ENCODE measurements around the gene VPS51.

Gene VPS51

DNA sequence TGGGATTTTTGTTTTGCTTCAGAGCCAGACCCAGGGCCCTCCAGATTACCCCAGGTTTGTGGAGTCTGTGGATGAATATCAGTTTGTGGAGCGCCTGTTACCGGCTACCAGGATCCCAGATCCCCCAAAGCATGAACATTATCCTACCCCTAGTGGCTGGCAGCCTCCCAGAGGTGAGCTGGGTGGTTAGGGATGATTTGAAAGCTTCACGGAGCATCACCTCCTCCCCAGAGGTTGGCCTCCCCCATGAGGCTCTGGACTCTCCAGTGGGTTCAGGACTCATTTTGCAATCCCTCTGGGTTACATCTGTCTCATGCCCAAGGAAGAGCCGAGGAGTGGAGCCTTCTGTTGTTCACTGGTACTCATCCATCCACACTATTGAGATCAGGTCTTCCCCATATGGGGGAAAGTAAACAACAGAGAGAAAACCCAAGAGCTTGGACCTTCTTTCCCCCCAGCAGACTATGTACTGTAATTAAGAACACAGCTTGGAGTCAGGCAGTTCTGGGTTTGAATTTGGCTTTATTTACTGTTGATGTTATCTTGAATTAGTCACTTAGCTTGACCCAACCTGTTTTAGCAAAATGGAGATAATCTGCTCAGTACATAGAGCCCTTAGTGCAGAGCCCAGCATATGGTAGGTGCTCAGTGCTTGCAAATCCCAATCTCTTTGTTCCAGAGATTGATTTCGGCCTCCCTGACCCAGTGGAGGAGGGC lies 28.6 kb downstream of the VPS51 start:
- no peaks in the 10 kb centered on the region for H3K27me3 ChIP-seq (ENCODE audit: control insufficient read depth, insufficient read depth, low read length)
- no peak overlapping the region for H3K27ac ChIP-seq
- no peak overlapping the region for H3K9ac ChIP-seq
- peaks cover 3% of the 10 kb centered on the region for H3K4me1 ChIP-seq
- peaks cover 9% of the 10 kb centered on the region for H3K79me2 ChIP-seq
- H3K36me3 ChIP-seq (ENCODE audit: control insufficient read depth, insufficient read depth, low read length): no peaks in the 10 kb centered on the region
- H3K4me3 ChIP-seq (ENCODE audit: low read depth, low read length): no peak overlapping the region
- no peak overlapping the region for H2AFZ ChIP-seq
- H3K4me2 ChIP-seq (ENCODE audit: low read length): no peak overlapping the region
- H3K9me3 ChIP-seq (ENCODE audit: control insufficient read depth, low read length): no peaks in the 10 kb centered on the region
- TF ChIP-seq, protein P1, sequence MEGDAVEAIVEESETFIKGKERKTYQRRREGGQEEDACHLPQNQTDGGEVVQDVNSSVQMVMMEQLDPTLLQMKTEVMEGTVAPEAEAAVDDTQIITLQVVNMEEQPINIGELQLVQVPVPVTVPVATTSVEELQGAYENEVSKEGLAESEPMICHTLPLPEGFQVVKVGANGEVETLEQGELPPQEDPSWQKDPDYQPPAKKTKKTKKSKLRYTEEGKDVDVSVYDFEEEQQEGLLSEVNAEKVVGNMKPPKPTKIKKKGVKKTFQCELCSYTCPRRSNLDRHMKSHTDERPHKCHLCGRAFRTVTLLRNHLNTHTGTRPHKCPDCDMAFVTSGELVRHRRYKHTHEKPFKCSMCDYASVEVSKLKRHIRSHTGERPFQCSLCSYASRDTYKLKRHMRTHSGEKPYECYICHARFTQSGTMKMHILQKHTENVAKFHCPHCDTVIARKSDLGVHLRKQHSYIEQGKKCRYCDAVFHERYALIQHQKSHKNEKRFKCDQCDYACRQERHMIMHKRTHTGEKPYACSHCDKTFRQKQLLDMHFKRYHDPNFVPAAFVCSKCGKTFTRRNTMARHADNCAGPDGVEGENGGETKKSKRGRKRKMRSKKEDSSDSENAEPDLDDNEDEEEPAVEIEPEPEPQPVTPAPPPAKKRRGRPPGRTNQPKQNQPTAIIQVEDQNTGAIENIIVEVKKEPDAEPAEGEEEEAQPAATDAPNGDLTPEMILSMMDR (IDR thresholded peaks at IDR 0.05): no peak

DNA sequence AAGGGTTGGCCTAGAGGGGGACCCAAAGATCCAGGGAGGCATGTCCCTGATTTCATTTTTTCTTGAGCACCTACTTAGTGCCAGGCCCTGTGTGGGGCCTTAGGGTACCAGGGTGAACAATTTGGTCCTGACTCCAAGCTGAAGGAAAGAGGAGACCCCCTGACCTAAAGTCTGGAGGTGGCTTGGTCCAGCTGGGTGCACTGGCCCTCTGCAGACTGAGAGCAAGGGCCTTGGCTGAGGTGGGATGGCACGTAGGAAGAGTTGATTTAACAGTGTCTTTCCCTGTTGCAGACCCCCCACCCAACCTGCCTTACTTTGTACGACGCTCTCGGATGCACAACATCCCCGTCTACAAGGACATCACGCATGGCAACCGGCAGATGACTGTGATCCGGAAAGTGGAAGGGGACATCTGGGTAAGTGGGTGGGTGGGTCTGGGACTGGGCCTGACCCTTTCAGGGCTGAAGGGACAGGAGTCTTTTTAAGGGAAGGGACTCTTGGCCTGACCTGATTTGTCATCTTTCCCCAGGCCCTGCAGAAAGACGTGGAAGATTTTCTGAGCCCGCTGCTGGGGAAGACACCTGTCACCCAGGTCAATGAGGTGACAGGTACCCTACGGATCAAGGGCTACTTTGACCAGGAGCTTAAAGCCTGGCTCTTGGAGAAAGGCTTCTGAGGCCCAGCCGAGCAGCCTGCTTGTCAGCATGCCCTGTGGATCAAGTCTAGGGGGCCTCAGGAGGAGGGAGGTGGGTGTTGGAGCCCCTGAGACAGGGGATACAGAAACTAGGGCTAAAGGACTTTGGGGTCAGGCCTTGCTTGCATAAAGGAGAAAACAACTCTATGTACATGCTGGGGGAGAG lies 29.4 kb downstream of the VPS51 start:
- H2AFZ ChIP-seq: no peak overlapping the region
- H3K9me3 ChIP-seq (ENCODE audit: control insufficient read depth, low read length): no peaks in the 10 kb centered on the region
- H3K27me3 ChIP-seq (ENCODE audit: control insufficient read depth, insufficient read depth, low read length): no peaks in the 10 kb centered on the region
- no peak overlapping the region for H3K27ac ChIP-seq
- peaks cover 9% of the 10 kb centered on the region for H3K79me2 ChIP-seq
- no peak overlapping the region for H3K4me3 ChIP-seq (ENCODE audit: low read depth, low read length)
- no peak overlapping the region for H3K4me2 ChIP-seq (ENCODE audit: low read length)
- no peak overlapping the region for H3K9ac ChIP-seq
- no peaks in the 10 kb centered on the region for H3K36me3 ChIP-seq (ENCODE audit: control insufficient read depth, insufficient read depth, low read length)
- TF ChIP-seq, protein P1 (IDR thresholded peaks at IDR 0.05): no peak
- H3K4me1 ChIP-seq: peaks cover 3% of the 10 kb centered on the region

DNA sequence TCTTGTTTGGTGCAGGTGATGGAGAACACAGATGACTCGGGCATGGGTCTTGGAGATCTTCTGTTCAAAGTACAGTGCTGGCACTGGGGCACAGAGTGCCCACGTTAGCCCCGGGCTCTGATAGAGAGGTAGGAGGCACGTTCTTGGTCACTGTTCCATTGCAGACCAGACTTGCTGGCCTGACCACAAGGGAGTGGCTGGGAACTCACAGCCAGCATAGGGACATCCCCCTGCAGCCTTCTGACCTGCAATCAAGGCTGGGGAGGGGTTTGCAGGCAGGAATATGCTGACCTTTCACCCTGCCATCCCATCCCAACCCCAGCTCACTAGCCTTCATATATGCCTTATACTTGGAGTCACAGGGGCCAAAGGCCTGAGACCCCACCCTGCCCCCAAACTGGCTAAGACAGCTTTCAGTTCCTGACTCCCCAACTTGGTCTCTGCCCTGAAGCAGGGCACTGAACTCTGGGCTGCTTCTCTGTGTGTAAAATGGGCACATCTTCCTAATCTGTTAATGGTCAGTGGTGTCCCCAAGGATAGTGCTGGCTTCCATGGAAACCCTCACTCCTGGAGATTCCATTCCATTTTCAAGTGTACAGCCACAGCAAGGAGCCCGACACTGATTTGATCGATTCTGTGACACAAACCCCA lies 30.7 kb downstream of the VPS51 start:
- Histone ChIP-seq H3K4me2 (ENCODE audit: low read length) (no peak overlapping the region), H3K79me2 (peaks cover 2% of the 10 kb centered on the region), H3K9me3 (ENCODE audit: control insufficient read depth, low read length) (no peaks in the 10 kb centered on the region), H3K4me1 (no peaks in the 10 kb centered on the region), H2AFZ (no peak overlapping the region), H3K27me3 (ENCODE audit: control insufficient read depth, insufficient read depth, low read length) (no peaks in the 10 kb centered on the region), H3K36me3 (ENCODE audit: control insufficient read depth, insufficient read depth, low read length) (no peaks in the 10 kb centered on the region), H3K4me3 (ENCODE audit: low read depth, low read length) (no peak overlapping the region), H3K9ac (no peak overlapping the region), H3K27ac (no peak overlapping the region)
- TF ChIP-seq, protein P1 (IDR thresholded peaks at IDR 0.05): no peak

DNA sequence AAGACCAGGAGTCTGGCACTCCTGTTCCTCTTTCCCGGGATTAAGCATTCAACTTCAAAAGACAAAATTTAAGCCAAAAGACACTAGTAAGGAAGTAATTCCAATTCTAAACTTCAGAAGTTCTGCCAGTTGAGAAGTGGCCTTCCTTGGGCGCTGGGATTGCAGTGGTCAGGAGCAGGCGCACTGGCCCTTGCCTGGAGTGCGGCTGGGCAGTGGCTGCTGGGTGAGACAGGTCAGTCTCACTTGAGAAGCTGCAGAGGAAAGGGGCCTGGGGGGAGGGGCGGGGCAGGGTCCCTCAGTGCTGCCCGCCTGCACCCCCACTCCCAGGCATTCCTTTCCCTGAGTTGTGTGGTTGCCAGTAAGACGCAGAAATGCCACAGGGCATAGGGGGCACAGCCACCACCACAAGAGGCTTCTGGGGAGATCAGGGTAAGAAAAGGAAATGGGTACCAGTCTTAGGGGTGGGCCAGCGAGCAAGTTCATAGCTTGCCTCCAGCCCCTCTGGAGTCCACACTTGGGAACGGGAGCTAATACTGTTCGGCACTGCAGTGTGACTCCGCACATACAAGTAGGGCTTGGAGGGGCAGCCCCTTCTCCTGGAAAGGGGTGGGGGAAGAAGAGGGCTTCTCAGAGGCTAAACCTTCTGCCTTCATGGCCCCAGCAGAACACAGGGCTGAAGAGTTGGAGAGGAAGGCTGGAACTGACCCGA lies 31.6 kb downstream of the VPS51 start:
- no peaks in the 10 kb centered on the region for H3K27me3 ChIP-seq (ENCODE audit: control insufficient read depth, insufficient read depth, low read length)
- no peak overlapping the region for H3K9ac ChIP-seq
- no peaks in the 10 kb centered on the region for H3K36me3 ChIP-seq (ENCODE audit: control insufficient read depth, insufficient read depth, low read length)
- H3K9me3 ChIP-seq (ENCODE audit: control insufficient read depth, low read length): no peaks in the 10 kb centered on the region
- H3K4me2 ChIP-seq (ENCODE audit: low read length): no peak overlapping the region
- H3K79me2 ChIP-seq: no peaks in the 10 kb centered on the region
- TF ChIP-seq, protein P1 (IDR thresholded peaks at IDR 0.05): no peak
- H3K27ac ChIP-seq: no peak overlapping the region
- H3K4me3 ChIP-seq (ENCODE audit: low read depth, low read length): no peak overlapping the region
- no peaks in the 10 kb centered on the region for H3K4me1 ChIP-seq
- no peak overlapping the region for H2AFZ ChIP-seq
